ENCODE measurements around the gene PLA2G4A. TPM values are rescaled to one million over a fixed set of nuclear protein-coding genes. Genes with fewer than 3 reads are reported as not detected.

The PLA2G4A gene
- total and polyA plus RNA-seq, 2 donors (not counting 1 experiment from before 2014, with no cell fraction given) = 0.15 TPM; not detected in 1

- H3K9me3 Mint-ChIP-seq (ENCODE audit: insufficient read depth) = no peaks in the 10 kb centered on the region
- Histone ChIP-seq H3K4me2 (replicated peaks; ENCODE audit: low read depth, low read length, poor library complexity, severe bottlenecking) (no peak overlapping the region), H3K27ac (ENCODE audit: low read length in 2 of 2) (no peak overlapping the region), H3K27me3 (replicated peaks in 1 of 4; ENCODE audit: control extremely low read depth in 1 of 4, control insufficient read depth in 3 of 4, insufficient read depth in 4 of 4, low read length in 3 of 4) (no peaks in the 10 kb centered on the region), H3K4me3 (ENCODE audit: control extremely low read depth in 1 of 5, extremely low read depth in 1 of 5, insufficient read depth in 1 of 5, low read depth in 2 of 5, low read length in 4 of 5) (no peak overlapping the region), H4K20me1 (ENCODE audit: control insufficient read depth, insufficient read depth, low read length, poor library complexity, severe bottlenecking) (no peaks in the 10 kb centered on the region), H3K9me3 (ENCODE audit: control extremely low read depth in 1 of 3, control insufficient read depth in 2 of 3, insufficient read depth in 1 of 3, low read length in 2 of 3) (peaks cover 0 to 3% (median 0%) of the 10 kb centered on the region in 3 donors), H3K79me2 (ENCODE audit: control insufficient read depth, insufficient read depth, low read length) (no peaks in the 10 kb centered on the region), H3K36me3 (replicated peaks in 1 of 2; ENCODE audit: control extremely low read depth in 1 of 2, control insufficient read depth in 1 of 2, extremely low read depth in 1 of 2, insufficient read depth in 2 of 2, low read length in 1 of 2) (no peaks in the 10 kb centered on the region), H3K4me1 (ENCODE audit: control insufficient read depth in 2 of 2, insufficient read depth in 2 of 2, low read length in 2 of 2) (no peaks in the 10 kb centered on the region), H3K9ac (ENCODE audit: low read length) (no peak overlapping the region), H2AFZ (ENCODE audit: insufficient read depth, low read depth, low read length, poor library complexity, severe bottlenecking) (no peak overlapping the region)
- H3K27ac Mint-ChIP-seq = no peak overlapping the region
- no peaks in the 10 kb centered on the region for H3K4me1 Mint-ChIP-seq
- TF ChIP-seq EZH2 (IDR thresholded peaks at IDR 0.05; ENCODE audit: borderline replicate concordance, insufficient read depth, low read depth, low read length, poor library complexity, severe bottlenecking) (no peak), CTCF (IDR thresholded peaks at IDR 0.05) (no peak)
- CTCF ChIA-PET = no interaction called here
- no peaks in the 10 kb centered on the region for H3K27me3 Mint-ChIP-seq
- DNase-seq (no peak), ATAC-seq (ENCODE audit: low read depth) (no peak)
- no peak overlapping the region for H3K4me3 Mint-ChIP-seq
- POLR2A ChIA-PET = no interaction called here
- intact Hi-C loops (cut with micrococcal nuclease) = no loop called here
These were observed 29.1 kb upstream of the PLA2G4A start for GRCh38 chr1:186799689-186800054.

- Histone ChIP-seq H3K4me2 (replicated peaks; ENCODE audit: low read depth, low read length, poor library complexity, severe bottlenecking) (no peak overlapping the region), H4K20me1 (ENCODE audit: control insufficient read depth, insufficient read depth, low read length, poor library complexity, severe bottlenecking) (no peaks in the 10 kb centered on the region), H3K4me1 (ENCODE audit: control insufficient read depth in 2 of 2, insufficient read depth in 2 of 2, low read length in 2 of 2) (no peaks in the 10 kb centered on the region), H3K27ac (ENCODE audit: low read length in 2 of 2) (no peak overlapping the region), H3K79me2 (ENCODE audit: control insufficient read depth, insufficient read depth, low read length) (no peaks in the 10 kb centered on the region), H3K27me3 (replicated peaks in 1 of 4; ENCODE audit: control extremely low read depth in 1 of 4, control insufficient read depth in 3 of 4, insufficient read depth in 4 of 4, low read length in 3 of 4) (no peaks in the 10 kb centered on the region), H3K36me3 (replicated peaks in 1 of 2; ENCODE audit: control extremely low read depth in 1 of 2, control insufficient read depth in 1 of 2, extremely low read depth in 1 of 2, insufficient read depth in 2 of 2, low read length in 1 of 2) (no peaks in the 10 kb centered on the region), H3K9ac (ENCODE audit: low read length) (no peak overlapping the region), H2AFZ (ENCODE audit: insufficient read depth, low read depth, low read length, poor library complexity, severe bottlenecking) (no peak overlapping the region), H3K4me3 (ENCODE audit: control extremely low read depth in 1 of 5, extremely low read depth in 1 of 5, insufficient read depth in 1 of 5, low read depth in 2 of 5, low read length in 4 of 5) (no peak overlapping the region), H3K9me3 (ENCODE audit: control extremely low read depth in 1 of 3, control insufficient read depth in 2 of 3, insufficient read depth in 1 of 3, low read length in 2 of 3) (no peaks in the 10 kb centered on the region)
- Mint-ChIP-seq H3K4me1 (no peaks in the 10 kb centered on the region), H3K9me3 (ENCODE audit: insufficient read depth) (no peaks in the 10 kb centered on the region), H3K27me3 (no peaks in the 10 kb centered on the region), H3K27ac (no peak overlapping the region), H3K4me3 (no peak overlapping the region)
- intact Hi-C loops (cut with micrococcal nuclease) = no loop called here
- no CpG with 5 or more reads among the region's 1 CpG for WGBS (ENCODE audit: insufficient coverage)
- POLR2A ChIA-PET = no interaction called here
- DNase-seq (no peak), ATAC-seq (ENCODE audit: low read depth) (no peak)
- CTCF ChIA-PET = no interaction called here
- no peak for TF ChIP-seq EZH2 (IDR thresholded peaks at IDR 0.05; ENCODE audit: borderline replicate concordance, insufficient read depth, low read depth, low read length, poor library complexity, severe bottlenecking)
- TF ChIP-seq CTCF (IDR thresholded peaks at IDR 0.05) = no peak
These were observed 26.4 kb upstream of the PLA2G4A start for GRCh38 chr1:186802388-186802787.

Measured in B cell (primary cell).